Bronchial smooth muscle cell (primary cell): ENCODE results near the gene NDUFAF4. TPM values are rescaled to one million over a fixed set of nuclear protein-coding genes. Genes with fewer than 3 reads are reported as not detected.

Experiments
- total RNA-seq: library from RNA; depleted of rRNA; stranded (reverse); fragments of >200 nt; gene quantifications from 2 replicates; pipeline ENCODE4 v1.2.1, GENCODE V29; 2014

The NDUFAF4 gene
- 4.9 and 6.6 TPM in 2 replicates for total RNA-seq

GRCh38 chr6:96897396-96898240 lies at the start of gene NDUFAF4:
TSS of gene NDUFAF4 (minus strand) at chr6:96897891. CDS start at chr6:96897801, 90 bp downstream.

Other genes starting within 250 kb of the NDUFAF4 start
- 0.16 and 0.34 TPM in 2 replicates for gene GPR63, start 60.4 kb downstream of the NDUFAF4 start, total RNA-seq
- under 0.01 TPM in 1 of 2 replicates, not detected in the other for gene KLHL32, start 26.8 kb upstream of the NDUFAF4 start, total RNA-seq